Measurements from ENCODE around the gene RAI2.

Gene RAI2

DNA sequence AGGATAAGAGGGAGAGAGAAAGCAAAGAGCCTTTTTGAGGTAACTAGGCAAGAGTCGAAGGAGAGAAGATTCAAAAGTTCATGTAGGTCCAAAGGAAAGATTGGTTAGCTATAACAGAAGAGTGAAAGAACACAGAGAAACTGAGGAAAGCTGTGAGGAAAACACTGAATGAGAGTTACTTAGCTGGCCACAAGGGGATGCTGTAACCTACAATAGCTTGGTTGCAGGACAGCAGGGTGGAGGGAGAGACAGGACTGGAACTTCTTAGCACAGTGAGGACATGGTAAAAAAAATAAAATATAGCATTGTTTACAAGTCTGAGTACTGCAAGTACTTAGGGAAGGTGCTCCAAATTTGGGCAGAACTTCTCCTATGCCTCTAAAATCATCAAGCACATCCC lies 48.3 kb downstream of the RAI2 start:
- H3K4me3 ChIP-seq (replicated peaks; ENCODE audit: low read depth, low read length), result no peak overlapping the region
- TF ChIP-seq, protein P1, sequence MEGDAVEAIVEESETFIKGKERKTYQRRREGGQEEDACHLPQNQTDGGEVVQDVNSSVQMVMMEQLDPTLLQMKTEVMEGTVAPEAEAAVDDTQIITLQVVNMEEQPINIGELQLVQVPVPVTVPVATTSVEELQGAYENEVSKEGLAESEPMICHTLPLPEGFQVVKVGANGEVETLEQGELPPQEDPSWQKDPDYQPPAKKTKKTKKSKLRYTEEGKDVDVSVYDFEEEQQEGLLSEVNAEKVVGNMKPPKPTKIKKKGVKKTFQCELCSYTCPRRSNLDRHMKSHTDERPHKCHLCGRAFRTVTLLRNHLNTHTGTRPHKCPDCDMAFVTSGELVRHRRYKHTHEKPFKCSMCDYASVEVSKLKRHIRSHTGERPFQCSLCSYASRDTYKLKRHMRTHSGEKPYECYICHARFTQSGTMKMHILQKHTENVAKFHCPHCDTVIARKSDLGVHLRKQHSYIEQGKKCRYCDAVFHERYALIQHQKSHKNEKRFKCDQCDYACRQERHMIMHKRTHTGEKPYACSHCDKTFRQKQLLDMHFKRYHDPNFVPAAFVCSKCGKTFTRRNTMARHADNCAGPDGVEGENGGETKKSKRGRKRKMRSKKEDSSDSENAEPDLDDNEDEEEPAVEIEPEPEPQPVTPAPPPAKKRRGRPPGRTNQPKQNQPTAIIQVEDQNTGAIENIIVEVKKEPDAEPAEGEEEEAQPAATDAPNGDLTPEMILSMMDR (IDR thresholded peaks at IDR 0.05; ENCODE audit: low read length, missing control alignments), result peak; percentile 34
- DNase-seq (ENCODE audit: low read depth), result peak; percentile 1

- DNase-seq (ENCODE audit: low read depth), result no peak
- TF ChIP-seq, protein P1 (IDR thresholded peaks at IDR 0.05; ENCODE audit: low read length, missing control alignments), result no peak
- no peak overlapping the region for H3K4me3 ChIP-seq (replicated peaks; ENCODE audit: low read depth, low read length)
These were observed 51.1 kb downstream of the RAI2 start for GRCh38 chrX:17809984-17810383.

- TF ChIP-seq, protein P1 (IDR thresholded peaks at IDR 0.05; ENCODE audit: low read length, missing control alignments), result no peak
- H3K4me3 ChIP-seq (replicated peaks; ENCODE audit: low read depth, low read length), result no peak overlapping the region
- no peak for DNase-seq (ENCODE audit: low read depth)
These were observed 51.8 kb downstream of the RAI2 start for GRCh38 chrX:17809273-17809672.

GRCh38 chrX:17805120-17805519 lies 56.0 kb downstream of the RAI2 start:
- H3K4me3 ChIP-seq (replicated peaks; ENCODE audit: low read depth, low read length), result no peak overlapping the region
- DNase-seq (ENCODE audit: low read depth), result no peak
- TF ChIP-seq, protein P1 (IDR thresholded peaks at IDR 0.05; ENCODE audit: low read length, missing control alignments), result no peak

GRCh38 chrX:17803449-17803848 lies 57.6 kb downstream of the RAI2 start:
- TF ChIP-seq, protein P1 (IDR thresholded peaks at IDR 0.05; ENCODE audit: low read length, missing control alignments), result no peak
- DNase-seq (ENCODE audit: low read depth), result no peak
- H3K4me3 ChIP-seq (replicated peaks; ENCODE audit: low read depth, low read length), result no peak overlapping the region

- H3K4me3 ChIP-seq (replicated peaks; ENCODE audit: low read depth, low read length), result no peak overlapping the region
- no peak for DNase-seq (ENCODE audit: low read depth)
- TF ChIP-seq, protein P1 (IDR thresholded peaks at IDR 0.05; ENCODE audit: low read length, missing control alignments), result no peak
These were observed 58.3 kb downstream of the RAI2 start for GRCh38 chrX:17802756-17803155.

GRCh38 chrX:17801431-17801830 lies 59.7 kb downstream of the RAI2 start:
- TF ChIP-seq, protein P1 (IDR thresholded peaks at IDR 0.05; ENCODE audit: low read length, missing control alignments), result no peak
- no peak overlapping the region for H3K4me3 ChIP-seq (replicated peaks; ENCODE audit: low read depth, low read length)

More at GRCh38 chrX:17801431-17801830, 59.7 kb downstream of the RAI2 start:
- DNase-seq (ENCODE audit: low read depth), result no peak
